ENCODE results near the gene PLCB1. TPM values are rescaled to one million over a fixed set of nuclear protein-coding genes. Genes with fewer than 3 reads are reported as not detected.

The PLCB1 gene
- total and polyA plus RNA-seq, 4 donors, result 1.6 to 43.8 (median 6.1) TPM

GRCh38 chr20:8777911-8778310 is 645.8 kb downstream of the PLCB1 start:
- Histone ChIP-seq H3K4me3 (no peak overlapping the region), H3K27ac (ENCODE audit: low read depth in 1 of 2, low read length in 1 of 2) (no peak overlapping the region), H3K9me3 (ENCODE audit: control insufficient read depth in 4 of 4, insufficient read depth in 3 of 4, low read length in 3 of 4) (no peaks in the 10 kb centered on the region), H3K9ac (ENCODE audit: insufficient read depth in 1 of 2, low read length in 2 of 2) (no peak overlapping the region), H3K4me1 (ENCODE audit: control insufficient read depth in 5 of 5, insufficient read depth in 5 of 5, low read length in 5 of 5) (no peaks in the 10 kb centered on the region), H3K27me3 (ENCODE audit: control insufficient read depth in 3 of 3, insufficient read depth in 3 of 3, low read length in 2 of 3) (no peaks in the 10 kb centered on the region), H3K36me3 (ENCODE audit: control insufficient read depth in 4 of 4, insufficient read depth in 4 of 4, low read length in 4 of 4) (no peaks in the 10 kb centered on the region)
- ATAC-seq (ENCODE audit: insufficient read depth, low FRiP score) (no peak), DNase-seq (no peak)
- WGBS, 2 donors, result 84 to 87% methylated on average over 4 of the region's 4 CpGs
- no peak for TF ChIP-seq CTCF (IDR thresholded peaks at IDR 0.05; ENCODE audit: control extremely low read depth, extremely low read depth)

- Histone ChIP-seq H3K9me3 (ENCODE audit: control insufficient read depth in 4 of 4, insufficient read depth in 3 of 4, low read length in 3 of 4) (no peaks in the 10 kb centered on the region), H3K4me1 (ENCODE audit: control insufficient read depth in 5 of 5, insufficient read depth in 5 of 5, low read length in 5 of 5) (no peaks in the 10 kb centered on the region), H3K36me3 (ENCODE audit: control insufficient read depth in 4 of 4, insufficient read depth in 4 of 4, low read length in 4 of 4) (no peaks in the 10 kb centered on the region), H3K4me3 (no peak overlapping the region), H3K9ac (ENCODE audit: insufficient read depth in 1 of 2, low read length in 2 of 2) (no peak overlapping the region), H3K27ac (ENCODE audit: low read depth in 1 of 2, low read length in 1 of 2) (no peak overlapping the region), H3K27me3 (ENCODE audit: control insufficient read depth in 3 of 3, insufficient read depth in 3 of 3, low read length in 2 of 3) (no peaks in the 10 kb centered on the region)
- DNase-seq (no peak), ATAC-seq (ENCODE audit: insufficient read depth, low FRiP score) (no peak)
- no peak for TF ChIP-seq CTCF (IDR thresholded peaks at IDR 0.05; ENCODE audit: control extremely low read depth, extremely low read depth)
These were observed 646.3 kb downstream of the PLCB1 start for GRCh38 chr20:8778387-8778786.

GRCh38 chr20:8780915-8781314 is 648.8 kb downstream of the PLCB1 start:
- no peak overlapping the region for H3K4me3 ChIP-seq
- ATAC-seq (ENCODE audit: insufficient read depth, low FRiP score), result no peak

More at GRCh38 chr20:8780915-8781314, 648.8 kb downstream of the PLCB1 start:
- Histone ChIP-seq H3K9me3 (ENCODE audit: control insufficient read depth in 4 of 4, insufficient read depth in 3 of 4, low read length in 3 of 4) (no peaks in the 10 kb centered on the region), H3K27ac (ENCODE audit: low read depth in 1 of 2, low read length in 1 of 2) (no peak overlapping the region), H3K27me3 (ENCODE audit: control insufficient read depth in 3 of 3, insufficient read depth in 3 of 3, low read length in 2 of 3) (no peaks in the 10 kb centered on the region), H3K4me1 (ENCODE audit: control insufficient read depth in 5 of 5, insufficient read depth in 5 of 5, low read length in 5 of 5) (peaks cover 0 to 3% (median 0%) of the 10 kb centered on the region in 5 donors), H3K9ac (ENCODE audit: insufficient read depth in 1 of 2, low read length in 2 of 2) (no peak overlapping the region), H3K36me3 (ENCODE audit: control insufficient read depth in 4 of 4, insufficient read depth in 4 of 4, low read length in 4 of 4) (no peaks in the 10 kb centered on the region)
- DNase-seq, result no peak
- no peak for TF ChIP-seq CTCF (IDR thresholded peaks at IDR 0.05; ENCODE audit: control extremely low read depth, extremely low read depth)
